Measurements from ENCODE around the gene UEVLD.
"Not testable (repeated sequence)": the region's sequence is repeated elsewhere in the genome, so short reads cannot be mapped to it uniquely, and the experiment has no call there.

Gene UEVLD

DNA sequence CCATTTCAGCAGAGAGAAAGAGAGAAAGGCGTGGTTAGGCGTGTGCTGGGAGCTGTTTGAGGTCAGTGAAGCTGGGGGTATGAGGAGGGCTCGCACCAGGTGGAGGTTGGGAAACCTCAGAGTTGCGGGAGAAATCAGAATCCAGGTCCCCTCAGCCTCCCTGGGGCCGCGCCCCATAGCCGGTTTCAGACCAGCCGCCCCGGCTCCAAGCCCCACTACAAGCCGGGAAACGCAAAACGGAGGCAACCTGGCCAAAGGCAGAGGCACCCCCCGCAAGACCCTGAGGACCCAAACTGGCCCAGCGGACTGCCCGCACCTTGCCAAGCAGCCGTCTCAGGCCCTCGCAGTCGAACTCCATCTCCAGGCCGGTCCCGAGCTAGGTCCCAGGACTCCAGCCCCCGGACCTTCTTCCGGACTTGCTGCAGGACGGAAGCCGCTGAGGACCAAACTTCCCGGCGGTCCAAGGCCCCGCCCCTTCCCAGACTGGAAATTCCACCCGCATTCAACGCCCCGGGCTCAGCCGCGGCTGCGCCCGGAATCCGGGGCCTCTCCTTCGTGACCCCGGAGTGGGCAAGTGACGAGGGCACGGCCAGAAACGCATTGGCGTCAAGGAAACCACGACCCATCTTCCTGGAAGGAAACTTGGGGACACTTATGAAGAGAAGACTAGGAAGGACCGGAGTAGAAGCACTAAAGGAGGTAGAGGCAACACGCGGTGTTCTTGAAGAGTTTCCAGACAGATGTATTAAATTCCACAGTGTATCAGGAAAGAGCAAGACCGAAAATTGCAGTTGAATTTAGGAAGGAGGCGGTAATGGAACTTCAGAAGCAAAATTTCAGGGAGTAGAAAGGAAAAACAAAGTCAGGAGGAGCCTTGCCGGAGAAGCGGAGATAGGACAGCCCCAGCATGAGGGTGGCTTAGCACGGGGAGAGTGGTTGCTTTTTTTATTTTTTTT lies at the start of gene UEVLD:
Gene UEVLD (minus strand): TSS at position 438 of the 956 bp plus-strand sequence. CDS start 80 bp downstream, at position 358.
- peak; percentile 77 to 79 for DNase-seq

DNA sequence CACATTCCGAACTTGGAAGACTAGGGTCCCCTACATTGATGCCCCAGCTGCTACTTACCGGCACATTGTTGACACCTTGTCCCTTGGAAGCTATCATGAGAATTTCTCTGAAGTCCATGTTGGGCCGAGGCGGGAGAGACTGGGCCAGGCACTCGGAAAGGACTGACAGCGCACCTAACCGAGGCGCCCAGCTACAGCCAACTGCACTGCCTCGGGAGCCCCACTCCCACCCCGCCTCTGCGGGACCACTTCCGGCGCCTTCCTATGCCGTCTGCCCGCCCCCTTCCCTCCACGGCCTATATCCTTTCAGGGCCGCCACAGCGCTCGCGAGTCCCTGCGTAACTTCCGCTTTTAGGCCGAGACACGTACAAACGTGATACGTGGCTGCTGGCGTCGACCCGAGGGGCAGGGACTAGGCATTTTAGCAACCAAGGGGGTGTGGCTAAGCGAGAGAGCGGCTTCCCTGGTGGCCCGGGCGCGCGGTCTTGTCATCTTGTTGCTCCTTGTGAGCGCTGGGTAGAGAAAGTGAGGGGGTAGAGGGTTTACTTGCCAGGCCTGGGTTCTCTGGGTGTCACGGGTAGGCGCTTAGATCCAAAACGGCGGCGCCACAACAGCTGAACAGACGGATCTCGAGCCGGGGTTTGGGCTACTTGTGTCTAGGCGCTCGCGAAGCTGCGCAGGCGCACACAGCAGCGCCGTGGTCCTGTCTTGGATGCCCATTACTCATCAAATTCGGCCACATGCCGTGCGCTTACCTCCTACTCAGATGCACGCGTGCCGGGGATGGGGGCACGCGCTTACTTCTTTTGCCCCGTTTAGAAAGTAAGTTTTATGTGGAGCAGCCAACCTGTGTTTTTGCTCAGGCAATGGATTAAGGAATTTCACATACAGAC lies 45.9 kb upstream of the UEVLD start, which contains the start of gene SPTY2D1:
Gene SPTY2D1 (minus strand): TSS at position 203 of the 893 bp plus-strand sequence. CDS start 85 bp downstream, at position 118.
- DNase-seq, result peak; percentile 99

DNA sequence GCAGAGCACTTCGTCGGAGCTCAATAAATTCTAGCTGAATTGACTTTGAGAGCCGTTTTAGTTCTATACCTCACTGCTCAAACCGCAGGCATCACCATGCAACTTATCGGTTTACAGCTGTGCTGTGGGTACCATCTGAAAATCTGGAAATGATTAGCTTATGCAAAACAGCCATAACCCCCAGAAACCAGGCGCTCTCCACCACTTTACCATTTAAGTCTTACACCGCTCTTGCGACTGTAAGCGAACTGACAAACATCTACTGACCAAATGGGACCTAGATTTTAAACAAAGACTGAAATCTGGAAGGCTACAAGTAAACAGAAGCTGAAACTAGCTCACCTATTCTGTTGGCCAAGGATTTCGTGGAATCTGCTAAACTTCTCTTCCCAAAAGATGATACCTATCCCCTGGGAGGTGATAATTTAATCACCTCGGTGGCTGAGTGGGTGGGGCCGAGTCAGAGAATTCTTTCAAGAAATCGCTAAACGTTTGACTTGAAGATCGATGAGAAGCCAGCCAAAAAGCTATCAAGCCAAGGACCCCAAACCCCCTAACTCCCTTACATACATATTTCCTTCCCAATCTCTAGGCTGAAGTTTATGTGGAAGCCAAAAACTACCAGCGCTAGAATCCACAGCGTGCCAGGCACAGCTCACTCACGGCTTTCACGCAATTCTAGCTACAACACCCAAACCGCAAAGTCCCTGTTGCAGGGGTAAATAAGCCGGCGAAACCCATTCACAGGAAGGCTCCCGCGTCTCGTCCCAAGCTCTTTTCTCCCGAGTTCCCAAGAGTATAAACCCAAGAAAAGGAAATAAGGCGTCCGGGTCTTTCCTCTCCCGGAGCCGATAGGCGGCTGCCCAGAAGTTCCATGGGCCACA lies 45.0 kb upstream of the UEVLD start:
- peak in 1 of 2 donors; percentile 33 for DNase-seq

DNA sequence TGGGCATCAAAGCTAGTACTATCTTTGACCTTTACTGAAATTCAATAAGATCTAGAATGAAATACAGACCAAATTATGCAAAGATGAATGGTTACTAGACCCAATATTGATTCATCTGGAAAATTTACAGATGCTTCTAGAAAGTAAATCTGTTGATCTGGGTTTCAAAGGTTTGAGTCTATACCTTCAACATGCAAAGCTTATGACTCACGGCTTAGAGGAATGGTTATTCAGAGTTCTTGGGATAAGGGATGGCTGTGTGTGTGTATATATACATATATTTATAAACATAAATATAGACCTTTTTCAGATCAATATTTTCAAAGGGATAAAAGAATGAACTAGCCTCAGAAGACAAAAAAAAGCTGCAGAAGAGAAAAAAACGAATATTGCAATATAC lies 44.3 kb upstream of the UEVLD start:
- DNase-seq, result no peak

DNA sequence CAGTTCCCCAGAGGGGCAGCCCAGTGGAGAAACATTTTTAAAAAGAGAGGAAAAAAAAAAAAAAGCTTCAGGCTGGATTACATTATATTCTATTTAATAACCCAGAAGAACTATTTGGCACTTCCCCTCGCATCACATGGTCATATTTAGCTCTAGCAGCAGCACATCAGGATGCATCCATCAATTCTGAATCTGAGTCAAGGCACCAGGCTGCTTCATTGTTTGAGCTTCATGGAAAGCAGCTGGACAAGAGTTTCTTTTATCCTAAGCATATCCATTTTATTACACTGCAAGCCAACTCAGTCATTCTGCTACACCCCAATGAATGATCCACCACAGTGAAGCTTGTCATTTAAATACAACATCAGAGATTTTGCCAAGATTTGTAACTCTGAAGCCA lies 35.6 kb upstream of the UEVLD start:
- DNase-seq, result no peak

DNA sequence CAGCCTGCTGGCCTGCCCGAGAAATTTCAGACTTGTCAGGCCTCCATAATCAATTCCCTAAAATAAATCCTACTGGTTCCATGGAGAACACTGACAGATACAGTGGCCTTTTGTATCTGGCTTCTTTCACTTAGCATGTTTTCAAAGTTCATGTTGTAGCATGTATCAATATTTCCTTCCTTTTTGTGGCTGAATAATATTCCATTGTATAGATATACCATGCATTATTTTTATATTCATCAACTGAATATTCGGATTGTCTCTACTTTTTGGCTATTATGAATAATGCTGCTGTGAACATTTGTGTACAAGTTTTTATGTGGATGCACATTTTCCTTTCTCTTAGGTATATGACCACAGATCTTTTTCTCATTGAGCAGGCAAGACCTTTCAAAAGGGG lies 35.2 kb upstream of the UEVLD start:
- no peak for DNase-seq

DNA sequence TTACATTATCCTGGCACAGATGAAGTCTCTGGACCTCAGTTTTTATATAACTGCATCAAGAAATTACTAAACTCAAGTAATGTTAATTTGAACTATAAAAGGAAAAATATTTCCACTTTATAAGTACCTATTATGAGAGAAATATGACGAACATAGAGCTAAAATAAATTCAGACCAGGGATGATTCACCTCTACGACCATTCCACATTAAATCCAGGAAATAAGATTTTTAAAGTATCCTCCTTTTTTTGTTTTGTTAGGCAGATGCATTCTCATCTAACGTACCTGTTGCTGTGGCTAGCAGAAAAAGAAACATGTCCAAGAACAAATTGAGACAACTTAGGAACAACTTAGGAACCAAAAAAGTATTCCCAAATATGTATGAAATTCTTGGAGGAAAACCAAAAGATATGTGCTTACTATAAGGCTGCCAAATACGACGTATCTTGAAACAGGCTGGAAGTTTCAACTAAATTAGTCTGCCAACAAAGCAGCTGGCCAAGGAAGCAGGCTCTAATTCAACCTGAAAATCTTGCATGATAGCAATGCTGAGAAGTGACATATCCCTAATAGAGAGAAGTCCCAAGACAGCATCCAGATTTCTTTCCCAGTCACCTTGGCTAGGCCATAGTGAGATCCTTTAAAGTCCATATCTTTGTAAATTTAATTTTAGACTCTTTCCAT lies 29.9 kb upstream of the UEVLD start:
- no peak for DNase-seq

DNA sequence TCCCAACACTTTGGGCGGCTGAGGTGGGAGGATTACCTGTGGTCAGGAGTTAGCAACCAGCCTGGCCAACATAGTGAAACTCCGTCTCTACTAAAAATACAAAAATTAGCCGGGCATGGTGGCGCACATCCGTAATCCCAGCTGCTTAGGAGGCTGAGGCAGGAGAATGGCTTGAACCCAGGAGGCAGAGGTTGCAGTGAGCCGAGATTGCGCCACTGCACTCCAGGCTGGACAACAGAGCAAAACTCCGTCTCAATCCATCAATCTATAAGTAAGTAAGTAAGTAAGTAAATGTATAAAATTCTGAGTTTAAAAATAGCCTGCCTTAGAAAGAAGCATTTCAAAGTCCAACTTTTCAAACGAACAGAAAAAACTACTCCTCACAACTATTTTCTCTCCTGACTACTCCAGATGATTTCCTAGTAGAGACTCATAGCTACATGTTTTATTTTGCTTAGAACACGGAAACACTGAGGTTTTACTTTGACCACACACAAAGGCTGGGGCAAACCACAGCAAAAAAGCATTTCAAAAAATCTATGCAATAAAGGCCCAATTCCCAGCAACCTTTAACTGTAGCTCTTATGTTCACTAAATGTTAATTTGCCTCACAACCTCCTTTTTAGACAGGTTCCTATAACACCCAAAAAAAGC lies 29.3 kb upstream of the UEVLD start:
- DNase-seq, result peak; percentile 27 to 72

DNA sequence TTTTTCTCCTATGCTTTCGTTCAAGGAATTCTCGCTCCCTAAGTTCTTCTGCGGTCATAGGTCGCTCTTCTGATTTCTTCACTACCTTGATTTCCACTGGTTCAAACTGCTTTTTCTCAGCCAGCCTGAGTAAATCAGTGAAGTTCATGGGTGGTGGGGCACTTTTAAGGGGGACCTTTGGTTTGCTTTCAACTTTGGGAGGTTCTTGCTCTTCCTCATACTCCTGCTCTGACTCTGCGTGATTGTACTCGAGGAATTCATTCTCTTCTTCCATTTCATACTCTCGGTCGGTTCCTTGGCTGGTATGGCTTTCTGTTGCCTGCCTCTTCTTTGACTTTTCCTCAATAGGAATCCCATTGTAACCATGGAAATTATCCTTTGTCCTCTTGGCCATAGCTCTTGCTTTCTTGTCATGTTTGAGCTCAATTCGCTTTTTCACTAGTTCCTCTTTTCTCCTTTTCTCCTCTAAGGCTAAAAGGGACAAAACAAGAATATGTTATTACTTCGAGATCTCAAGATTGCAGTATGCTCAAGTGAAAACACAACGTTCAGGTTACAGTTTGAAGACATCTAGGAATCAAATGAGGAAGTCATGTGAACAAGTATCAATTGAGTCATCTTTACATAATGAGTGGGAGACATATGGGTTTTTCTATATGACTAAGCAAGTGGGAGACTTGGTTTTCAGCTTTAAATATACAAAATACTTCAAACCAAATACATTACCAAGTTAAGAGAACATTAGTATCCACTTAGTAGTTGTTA lies 27.3 kb upstream of the UEVLD start:
- DNase-seq, result peak in 1 of 2 donors; percentile 21

DNA sequence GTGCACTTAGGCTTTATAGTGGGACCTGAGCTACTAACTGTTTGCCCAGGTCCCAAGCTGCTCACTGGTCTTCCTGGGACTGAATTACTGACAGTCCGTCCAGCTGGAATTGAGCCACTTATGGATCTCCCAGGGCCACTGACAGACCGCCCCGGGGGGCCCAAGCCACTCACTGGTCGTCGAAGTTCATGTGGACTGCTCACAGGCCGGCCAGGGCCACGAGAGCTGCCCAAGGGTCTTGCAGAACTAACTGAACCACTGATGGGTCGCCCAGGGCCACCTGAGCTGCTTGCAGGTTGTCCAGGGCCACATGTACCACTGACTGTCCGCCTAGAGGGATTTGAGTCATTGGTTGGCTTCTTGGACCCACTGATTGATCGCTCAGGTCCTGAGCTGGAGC lies 26.1 kb upstream of the UEVLD start:
- DNase-seq, result no peak

DNA sequence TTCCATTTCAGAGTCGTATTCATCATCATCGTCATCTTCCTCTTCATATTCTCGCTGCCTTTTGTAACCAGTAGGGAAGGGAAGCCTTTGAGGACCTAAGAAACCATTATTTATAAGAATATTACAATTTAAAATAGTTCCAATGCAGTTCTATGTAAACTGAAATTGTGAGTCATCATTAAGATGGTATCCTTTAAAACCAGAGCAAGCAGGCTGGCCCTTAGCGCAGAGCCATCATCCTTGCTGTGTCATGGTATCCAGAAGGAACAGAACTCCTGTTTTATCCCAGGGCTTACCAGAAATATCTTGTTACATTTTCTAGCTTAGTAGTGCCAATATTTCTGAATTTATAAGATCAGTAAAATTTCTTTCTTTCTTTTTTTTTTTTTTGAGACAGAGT lies 23.9 kb upstream of the UEVLD start:
- no peak for DNase-seq

DNA sequence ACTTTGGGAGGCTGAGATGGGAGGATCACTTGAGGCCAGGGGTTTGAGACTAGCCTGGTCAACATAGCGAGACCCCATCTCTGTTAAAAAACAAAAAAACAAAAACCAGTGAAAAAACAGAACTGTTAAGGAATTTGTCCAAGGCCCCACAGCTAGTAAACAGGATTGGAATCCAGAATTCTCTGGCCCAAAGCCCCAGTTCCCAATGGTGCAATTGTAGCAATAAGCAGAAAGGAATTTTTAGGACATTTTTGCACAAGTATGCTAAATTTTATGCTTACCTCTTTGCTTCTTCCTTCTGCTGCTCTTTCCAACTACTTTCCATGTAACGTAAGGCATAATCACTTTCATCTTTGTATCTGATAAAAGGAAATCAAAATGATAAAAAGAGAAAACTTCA lies 22.7 kb upstream of the UEVLD start:
- no peak for DNase-seq

DNA sequence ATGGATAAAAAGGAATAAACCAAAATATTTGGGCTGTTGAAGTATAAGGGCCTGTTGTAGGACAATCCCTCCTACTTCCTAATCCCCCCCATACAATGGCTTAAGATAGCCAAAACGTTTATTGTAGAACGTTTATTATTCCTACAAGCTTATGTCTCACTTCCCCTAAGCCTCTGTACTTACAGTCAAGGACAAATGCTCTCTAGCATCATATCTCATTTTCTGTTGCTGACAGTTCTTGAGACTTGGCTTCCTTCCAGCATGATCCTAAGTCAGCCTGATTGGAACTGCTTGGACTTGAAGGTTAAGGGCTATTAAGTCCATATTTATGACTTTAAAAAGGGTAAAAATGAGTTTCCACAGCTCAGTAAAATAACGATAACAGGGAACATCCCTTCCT lies 19.8 kb upstream of the UEVLD start:
- DNase-seq, result no peak

DNA sequence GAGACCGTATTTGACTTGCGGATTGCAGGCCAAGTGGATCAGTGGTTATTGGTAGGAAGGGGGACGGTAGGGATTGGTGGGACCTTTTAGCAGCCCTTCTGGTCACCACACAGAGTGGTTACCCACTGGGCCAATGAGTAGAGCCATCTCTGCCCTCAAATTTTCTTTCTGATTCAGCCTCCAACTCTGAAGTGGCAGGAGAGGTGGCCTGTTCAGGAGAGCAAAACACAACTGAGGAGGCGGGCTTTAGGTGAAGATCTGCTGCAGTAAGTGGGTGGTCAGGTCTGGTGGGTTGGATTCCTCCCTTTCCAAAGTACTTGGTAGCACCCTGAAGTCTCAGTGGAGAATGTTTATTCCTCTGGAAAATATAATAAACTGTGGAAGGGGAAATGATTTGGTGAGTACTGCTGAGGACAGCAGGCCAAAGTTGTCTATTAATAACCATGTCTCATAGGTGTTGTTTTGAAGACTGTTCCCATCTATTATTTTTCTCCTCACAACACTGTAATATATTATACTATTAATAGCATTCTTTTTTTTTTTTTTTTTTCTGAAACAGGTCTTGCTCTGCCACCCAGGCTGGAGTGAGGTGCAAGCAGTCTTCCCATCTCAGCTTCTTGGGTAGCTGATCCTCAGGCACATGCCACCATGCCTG lies 12.5 kb upstream of the UEVLD start:
- DNase-seq, result no peak

DNA sequence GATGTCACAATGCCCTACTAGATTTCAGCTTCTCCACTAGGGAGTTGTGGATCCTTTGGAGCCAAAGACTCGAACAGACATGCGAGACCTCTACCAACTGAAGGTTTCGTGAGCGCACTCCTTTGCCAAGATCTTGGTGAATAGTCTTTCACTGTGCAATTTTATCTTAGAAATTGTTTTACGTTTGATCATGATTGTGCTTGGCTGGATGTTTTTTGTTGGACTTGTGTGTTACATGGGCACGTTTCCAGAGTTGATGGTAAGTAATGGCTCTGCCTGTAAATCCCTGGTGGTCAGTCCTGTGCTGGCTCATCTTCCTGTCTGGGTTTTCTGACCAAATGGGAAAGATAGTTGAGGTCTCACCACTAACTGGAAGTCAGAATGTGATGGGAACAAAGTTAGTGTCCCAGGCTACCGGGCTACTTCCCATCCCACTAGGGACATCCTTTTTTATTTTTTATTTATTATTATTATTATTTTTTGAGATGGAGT lies 11.3 kb upstream of the UEVLD start, which contains the start of gene MISFA:
Gene MISFA (plus strand): TSS at position 51 of the 492 bp plus-strand sequence. CDS start 140 bp downstream, at position 191.
- no peak for DNase-seq

DNA sequence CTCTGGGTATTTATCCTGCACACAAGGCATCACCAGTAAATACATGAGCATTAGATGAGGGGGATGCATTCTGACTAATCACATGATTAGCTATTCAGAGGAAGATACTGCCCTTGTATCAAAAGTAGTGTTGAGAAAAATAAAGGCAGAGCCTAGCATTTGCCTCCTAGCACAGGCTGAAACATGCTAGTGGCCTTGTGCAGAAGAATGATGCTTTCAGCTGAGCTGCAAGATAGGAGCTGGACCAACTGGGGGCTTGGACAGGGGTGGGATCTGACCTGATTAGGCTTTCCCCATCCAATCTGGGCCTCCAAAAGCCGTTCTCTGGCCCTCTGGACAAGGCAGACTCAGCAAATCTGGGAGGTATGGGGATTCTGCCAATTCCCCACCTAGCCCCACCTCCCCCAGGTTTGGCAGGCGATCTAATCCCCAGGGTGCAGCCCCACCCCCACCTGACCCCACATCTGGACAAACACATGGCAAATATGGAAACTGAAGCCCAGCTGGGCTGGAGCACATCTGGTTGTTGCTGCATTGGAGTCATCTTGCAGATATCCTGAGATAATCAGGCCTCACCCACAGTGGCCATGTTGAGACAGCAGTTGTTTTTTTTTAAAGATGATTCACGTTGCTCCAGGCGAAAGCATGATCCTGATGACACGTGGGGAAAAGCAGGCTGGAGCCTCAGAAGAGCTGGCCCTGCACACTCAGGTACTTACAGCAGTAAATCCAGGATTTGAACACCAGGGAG lies 6.6 kb upstream of the UEVLD start:
- DNase-seq, result no peak

DNA sequence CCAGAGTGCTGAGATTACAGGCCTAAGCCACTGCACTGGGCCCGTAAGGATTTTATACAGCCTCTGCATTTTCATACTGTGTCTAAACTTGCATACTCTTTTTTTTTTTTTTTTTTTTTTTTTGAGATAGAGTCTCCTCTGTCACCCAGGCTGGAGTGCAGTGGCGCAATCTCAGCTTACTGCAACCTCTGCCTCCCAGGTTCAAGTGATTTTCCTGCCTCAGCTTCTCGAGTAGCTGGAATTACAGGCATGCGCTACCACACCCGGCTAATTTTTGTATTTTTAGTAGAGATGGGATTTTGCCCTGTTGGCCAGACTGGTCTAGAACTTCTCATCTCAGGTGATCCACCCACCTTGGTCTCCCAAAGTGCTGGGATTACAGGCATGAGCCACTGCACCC lies 5.6 kb upstream of the UEVLD start:
- not testable (repeated sequence) for DNase-seq

DNA sequence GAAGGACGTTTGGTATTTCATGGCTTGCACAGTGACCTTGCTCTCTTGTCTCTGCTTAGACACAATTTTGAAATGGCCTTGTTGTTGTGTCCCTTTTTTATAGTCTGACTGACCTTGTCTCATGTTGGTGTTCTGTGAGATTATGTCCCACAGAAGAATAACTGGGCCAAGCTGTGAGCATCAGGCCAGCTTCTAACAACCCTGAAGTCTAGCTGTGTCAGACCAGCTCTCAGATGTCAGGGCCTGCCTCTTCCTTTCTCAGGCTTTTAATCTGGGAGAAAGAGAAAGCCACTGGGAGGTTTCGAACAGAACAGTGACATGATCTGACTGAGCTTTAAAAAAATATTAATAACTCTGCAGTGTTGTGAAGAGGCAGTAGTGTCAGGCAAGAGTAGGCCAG lies 2.0 kb upstream of the UEVLD start:
- peak in 1 of 2 donors; percentile 26 for DNase-seq

DNA sequence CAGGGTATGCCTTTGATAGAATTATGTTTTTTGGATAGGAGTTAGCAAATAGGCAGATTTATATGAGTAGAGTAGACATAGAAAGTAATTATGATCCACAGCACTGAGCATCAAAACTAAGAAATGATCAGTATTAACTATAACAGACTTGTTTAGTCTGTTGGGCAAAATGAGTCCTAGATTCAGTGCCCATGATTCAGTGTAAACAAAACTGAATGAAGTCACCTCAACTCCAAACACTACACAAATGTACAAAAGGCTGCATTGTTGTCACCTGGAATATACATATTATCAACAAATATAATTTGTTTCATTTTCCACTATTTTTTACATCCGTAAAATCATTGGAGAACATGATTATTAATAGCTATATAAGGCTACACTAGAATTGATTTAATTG lies 6.7 kb downstream of the UEVLD start:
- DNase-seq, result no peak
